MV-4-11 (cell line): ENCODE data around the gene NUP88.

Source experiments
- DNase-seq: peaks from one replicate; lab custom pipeline; 2025; lab: John Stamatoyannopoulos, UW

Gene NUP88

DNA sequence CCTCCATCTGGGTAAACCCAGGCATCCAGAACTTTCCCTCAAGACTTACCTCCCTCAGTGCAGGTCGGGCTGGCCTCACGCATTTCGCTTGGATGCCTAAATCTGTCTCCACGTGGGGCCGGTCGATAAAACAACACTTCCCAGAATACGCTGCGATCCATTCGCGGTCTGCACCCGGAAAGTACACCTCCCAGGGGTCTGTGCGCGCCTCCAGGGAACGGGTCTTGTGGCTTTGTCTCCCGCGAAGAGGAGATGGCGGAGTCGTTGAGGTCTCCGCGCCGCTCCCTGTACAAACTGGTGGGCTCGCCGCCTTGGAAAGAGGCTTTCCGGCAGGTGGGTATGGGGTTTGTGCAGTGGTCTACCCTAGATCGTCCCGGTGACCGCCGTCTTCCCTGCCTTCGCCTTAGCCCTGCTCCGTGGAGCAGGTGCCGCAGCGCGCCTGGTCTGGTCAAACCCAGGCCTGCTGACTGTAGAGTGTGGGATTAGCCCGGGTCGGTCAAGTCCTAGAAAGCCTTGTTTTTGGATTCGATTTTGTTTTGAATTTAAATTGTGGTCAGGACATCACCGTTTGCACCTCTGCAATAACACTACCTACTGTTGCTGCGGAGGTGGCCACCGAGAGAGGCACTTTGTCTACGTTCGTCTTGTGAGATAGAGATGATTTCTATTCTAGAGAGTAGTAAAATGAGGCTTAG is 644 bp upstream of the NUP88 start, which contains the start of gene RPAIN:
TSS of gene RPAIN (plus strand) at position 224 of the 695 bp plus-strand sequence. CDS start at position 253, 29 bp downstream.
- DNase-seq, result peak; percentile 92

GRCh38 chr17:5418858-5419355 is 555 bp downstream of the NUP88 start:
- DNase-seq, result peak; percentile 61

GRCh38 chr17:5416901-5417300 is 2.6 kb downstream of the NUP88 start:
- DNase-seq, result no peak

- peak; percentile 63 for DNase-seq
These were observed 5.8 kb downstream of the NUP88 start for GRCh38 chr17:5413682-5414081.

DNA sequence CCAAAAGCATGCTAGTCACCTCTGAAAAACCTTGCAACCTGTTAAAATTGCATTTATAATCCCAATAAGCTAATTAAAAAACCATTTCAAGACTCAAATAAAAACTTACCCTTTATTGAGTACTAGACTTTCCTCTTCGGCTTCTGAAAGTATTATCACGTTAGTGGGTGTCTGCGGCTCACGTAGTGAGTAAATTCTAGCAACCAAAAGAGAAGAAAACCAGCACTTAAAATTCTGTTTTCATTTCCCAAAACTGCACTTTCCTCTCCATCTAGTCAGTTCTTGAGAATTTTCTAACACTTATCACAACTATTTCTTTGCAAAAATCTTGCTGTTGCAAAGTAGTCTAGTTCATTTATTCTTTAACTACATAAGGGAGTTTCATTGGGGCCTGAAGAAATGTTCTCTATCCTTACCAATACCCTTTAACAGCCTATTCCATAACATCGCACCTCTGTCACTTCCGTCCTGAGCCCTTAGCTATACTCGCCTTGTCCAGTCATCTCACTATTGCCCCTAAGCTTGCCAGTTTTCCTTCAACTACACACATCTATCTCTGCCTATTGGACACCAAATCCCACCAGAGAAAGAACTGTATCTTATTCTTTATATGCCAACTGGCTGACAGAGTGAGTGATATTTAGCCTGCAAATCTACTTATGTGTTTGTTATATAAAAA is 8.7 kb downstream of the NUP88 start:
- DNase-seq, result no peak

DNA sequence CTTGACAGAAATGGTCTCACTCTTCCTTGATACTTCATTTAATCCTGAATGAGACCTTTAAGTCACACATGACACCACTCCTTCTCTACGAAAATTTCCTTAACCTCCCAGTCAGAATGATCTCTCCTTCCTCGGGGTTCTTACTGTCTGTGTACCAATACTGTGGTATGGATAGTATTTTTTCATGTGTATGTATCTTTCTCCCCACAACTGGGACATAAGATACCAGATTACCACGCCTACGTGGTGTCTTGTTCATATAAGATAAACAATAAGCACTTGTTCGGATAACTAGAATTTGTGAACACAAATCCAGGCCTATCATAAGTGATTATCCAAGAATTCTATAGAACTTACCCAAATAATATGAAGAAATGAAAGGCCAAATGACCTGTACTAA is 11.3 kb downstream of the NUP88 start:
- DNase-seq, result no peak

GRCh38 chr17:5405400-5405799 is 14.1 kb downstream of the NUP88 start:
- no peak for DNase-seq

DNA sequence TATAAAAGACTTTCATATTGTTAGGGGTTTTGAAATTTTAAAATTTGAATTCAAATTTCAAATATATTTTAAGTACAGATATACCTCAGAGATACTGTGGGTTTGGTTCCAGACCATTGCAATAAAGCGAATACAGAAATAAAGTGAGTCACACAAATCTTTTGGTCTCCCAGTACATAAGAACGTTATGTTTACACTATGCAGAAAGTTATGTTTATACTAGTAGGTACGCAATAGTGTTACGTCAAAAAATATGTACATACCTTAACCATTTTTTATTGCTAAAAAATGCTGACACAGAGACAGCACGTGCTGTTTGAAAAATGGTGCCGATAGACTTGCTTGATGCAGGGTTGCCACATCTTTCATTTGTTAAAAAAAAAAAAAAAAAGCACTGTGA is 19.7 kb downstream of the NUP88 start:
- DNase-seq, result no peak

DNA sequence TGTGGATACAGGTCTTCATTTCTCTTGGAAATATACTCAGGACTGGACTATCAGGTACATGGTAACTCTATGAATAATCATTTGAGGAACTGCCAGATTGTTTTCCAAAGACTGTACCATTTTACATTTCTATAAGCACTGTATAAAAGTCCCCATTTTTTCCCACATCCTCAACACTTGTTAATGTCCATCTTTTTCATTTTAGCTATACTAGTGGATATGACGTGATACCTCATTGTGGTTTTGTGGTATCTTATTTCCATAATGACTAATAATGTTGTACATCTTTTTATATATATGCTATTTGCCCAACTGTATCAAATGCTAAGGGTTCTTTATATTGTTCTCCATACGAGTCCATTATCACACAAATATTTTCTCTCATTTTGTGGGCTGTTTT is 22.9 kb downstream of the NUP88 start:
- DNase-seq, result no peak

GRCh38 chr17:5391678-5392077 is 27.8 kb downstream of the NUP88 start:
- DNase-seq, result no peak

DNA sequence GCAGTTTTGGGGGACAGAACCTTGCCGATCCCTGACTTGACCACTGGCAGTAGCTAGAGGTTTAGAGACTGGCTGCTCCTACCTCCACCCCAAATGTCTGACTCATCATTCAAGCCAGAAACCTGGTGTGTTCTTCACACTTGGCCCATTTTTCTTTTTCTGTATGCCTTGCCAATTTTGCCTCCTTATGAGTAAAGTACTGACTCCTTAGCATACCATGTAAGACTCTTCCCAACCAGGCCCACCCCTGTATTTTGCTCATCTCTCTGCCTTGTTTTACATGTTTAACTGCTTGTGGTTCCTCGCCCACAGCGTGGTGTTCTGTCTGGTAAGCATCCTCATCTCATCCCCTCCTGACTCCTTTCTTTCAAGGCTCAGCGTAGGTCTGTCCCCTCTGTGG is 37.9 kb downstream of the NUP88 start:
- no peak for DNase-seq

DNA sequence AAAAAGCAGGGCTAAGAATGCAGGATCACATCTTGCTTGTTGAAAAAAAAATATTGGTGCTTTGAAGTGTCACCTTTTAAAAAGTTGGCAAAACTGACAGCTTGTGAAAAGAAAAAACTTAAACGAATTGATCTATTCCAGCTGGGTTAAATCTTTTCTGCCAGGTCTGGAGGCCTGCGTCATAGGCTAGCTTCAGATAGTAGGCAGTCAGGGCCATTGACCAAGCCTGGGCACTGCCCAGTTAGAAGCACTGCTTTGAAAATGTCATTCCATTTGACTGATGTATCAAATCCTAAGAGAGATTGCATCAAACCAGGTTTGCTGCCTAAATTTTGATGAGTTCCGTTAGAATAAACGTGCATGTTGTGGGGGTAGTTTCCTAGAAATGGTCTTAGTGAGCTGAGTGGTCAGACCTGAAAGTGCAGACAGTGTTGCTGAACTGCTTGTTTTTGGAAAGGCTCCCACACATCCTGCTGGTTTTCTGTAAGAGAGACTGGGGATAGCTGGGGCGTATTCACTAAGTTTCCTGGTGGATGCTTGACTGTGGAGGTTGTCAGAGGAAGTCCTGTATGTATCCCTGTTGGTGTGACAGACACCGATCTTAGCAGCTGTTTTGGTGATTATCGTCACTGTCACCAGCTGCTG is 38.8 kb downstream of the NUP88 start:
- DNase-seq, result no peak

- DNase-seq, result no peak
These were observed 39.9 kb downstream of the NUP88 start for GRCh38 chr17:5379351-5380107.

- DNase-seq, result peak; percentile 89
These were observed 40.8 kb downstream of the NUP88 start for GRCh38 chr17:5378566-5379207.

DNA sequence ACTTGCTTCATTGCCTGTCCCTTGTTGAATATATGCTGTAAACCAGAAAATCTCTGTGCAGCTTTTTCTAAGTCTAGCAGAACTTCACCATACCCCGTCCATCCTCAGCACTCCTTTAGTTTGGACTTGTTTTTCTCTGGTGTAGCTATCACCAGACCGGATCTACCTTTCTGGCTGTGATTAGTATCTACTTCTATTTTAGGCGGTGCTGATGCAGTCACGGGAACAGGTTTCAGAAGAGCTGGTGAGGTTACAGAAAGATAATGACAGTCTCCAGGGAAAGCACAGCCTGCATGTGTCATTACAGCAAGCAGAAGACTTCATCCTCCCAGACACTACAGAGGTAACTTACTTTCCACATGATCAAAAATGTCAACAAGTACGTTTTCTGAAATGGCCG is 46.4 kb downstream of the NUP88 start:
- DNase-seq, result no peak

GRCh38 chr17:5370411-5370810 is 49.1 kb downstream of the NUP88 start:
- DNase-seq, result no peak

GRCh38 chr17:5365831-5366230 is 53.6 kb downstream of the NUP88 start:
- no peak for DNase-seq

- DNase-seq, result no peak
These were observed 54.8 kb downstream of the NUP88 start for GRCh38 chr17:5364696-5365095.

DNA sequence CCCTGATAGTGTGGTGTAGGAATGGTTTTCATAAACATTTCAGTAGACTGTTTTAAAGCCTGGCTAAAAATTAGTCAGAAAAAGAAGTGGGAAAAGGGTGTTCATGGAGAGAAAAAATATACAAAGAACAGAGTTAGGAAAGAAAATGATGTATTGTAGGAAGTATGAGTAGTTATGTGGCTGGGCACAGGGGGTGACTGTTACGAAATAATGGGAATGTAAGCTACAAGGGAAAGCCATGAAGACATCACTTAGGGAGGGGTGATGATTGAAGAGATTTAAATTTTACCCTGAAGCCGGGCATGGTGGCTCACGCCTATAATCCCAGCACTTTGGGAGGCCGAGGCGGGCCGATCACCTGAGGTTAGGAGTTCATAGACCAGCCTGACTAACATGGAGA is 55.3 kb downstream of the NUP88 start:
- DNase-seq, result no peak

- DNase-seq, result no peak
These were observed 57.2 kb downstream of the NUP88 start for GRCh38 chr17:5362162-5362811.

- DNase-seq, result no peak
These were observed 58.0 kb downstream of the NUP88 start for GRCh38 chr17:5361426-5361825.
